ENCODE data around the gene RXFP4. TPM values are rescaled to one million over a fixed set of nuclear protein-coding genes. Genes with fewer than 3 reads are reported as not detected.

Gene RXFP4
- total RNA-seq, 1 experiment from 2014 or later = not detected

DNA sequence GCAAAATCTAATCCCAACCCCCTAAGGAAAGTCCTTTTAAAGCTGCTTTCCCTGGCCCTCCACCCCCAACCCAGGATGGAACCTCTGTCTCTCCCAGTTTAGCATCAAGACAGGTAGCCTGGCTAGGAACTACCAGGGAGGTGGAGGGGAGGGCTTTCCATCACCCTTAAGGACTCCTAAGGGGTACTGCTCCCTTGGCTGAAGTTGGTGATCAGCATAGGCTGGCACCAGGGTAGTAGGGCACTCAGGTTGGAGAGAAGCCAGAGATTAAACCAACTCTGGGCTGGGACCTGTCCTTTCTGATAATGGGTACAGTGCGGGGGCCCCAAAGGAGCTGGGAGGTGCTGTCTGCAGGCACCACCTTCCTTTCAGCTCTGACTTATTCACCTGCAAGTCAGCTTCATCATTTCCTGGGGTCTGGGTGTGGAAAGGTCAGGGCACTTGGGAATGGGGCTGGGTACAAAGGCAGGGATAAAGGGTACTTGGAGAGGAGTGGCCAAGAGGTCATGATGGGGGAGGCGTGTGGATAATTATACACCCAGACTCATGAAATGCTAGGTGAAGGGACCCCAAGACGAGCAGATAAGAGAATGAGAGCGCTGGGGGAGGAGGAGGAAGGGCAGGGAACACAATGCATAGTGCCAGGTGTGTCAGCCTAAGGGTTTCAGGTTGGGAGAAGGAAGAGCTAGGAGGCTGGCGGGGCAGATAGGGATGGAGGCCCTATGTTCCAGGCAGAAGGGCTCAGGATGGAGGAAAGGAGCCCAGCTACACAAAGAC lies 35.7 kb downstream of the RXFP4 start (continued):
- TF ChIP-seq, protein P1, sequence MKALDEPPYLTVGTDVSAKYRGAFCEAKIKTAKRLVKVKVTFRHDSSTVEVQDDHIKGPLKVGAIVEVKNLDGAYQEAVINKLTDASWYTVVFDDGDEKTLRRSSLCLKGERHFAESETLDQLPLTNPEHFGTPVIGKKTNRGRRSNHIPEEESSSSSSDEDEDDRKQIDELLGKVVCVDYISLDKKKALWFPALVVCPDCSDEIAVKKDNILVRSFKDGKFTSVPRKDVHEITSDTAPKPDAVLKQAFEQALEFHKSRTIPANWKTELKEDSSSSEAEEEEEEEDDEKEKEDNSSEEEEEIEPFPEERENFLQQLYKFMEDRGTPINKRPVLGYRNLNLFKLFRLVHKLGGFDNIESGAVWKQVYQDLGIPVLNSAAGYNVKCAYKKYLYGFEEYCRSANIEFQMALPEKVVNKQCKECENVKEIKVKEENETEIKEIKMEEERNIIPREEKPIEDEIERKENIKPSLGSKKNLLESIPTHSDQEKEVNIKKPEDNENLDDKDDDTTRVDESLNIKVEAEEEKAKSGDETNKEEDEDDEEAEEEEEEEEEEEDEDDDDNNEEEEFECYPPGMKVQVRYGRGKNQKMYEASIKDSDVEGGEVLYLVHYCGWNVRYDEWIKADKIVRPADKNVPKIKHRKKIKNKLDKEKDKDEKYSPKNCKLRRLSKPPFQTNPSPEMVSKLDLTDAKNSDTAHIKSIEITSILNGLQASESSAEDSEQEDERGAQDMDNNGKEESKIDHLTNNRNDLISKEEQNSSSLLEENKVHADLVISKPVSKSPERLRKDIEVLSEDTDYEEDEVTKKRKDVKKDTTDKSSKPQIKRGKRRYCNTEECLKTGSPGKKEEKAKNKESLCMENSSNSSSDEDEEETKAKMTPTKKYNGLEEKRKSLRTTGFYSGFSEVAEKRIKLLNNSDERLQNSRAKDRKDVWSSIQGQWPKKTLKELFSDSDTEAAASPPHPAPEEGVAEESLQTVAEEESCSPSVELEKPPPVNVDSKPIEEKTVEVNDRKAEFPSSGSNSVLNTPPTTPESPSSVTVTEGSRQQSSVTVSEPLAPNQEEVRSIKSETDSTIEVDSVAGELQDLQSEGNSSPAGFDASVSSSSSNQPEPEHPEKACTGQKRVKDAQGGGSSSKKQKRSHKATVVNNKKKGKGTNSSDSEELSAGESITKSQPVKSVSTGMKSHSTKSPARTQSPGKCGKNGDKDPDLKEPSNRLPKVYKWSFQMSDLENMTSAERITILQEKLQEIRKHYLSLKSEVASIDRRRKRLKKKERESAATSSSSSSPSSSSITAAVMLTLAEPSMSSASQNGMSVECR (CRISPR knock-in tag; IDR thresholded peaks at IDR 0.05; ENCODE audit: borderline replicate concordance) = no peak
- TF ChIP-seq ELF4 (CRISPR knock-in tag; IDR thresholded peaks at IDR 0.05; ENCODE audit: low read depth) = no peak
- no peak for TF ChIP-seq EMX1 (CRISPR knock-in tag; IDR thresholded peaks at IDR 0.05)
- TF ChIP-seq HMGA2 (CRISPR knock-in tag; IDR thresholded peaks at IDR 0.05) = no peak
- TF ChIP-seq, protein P2, sequence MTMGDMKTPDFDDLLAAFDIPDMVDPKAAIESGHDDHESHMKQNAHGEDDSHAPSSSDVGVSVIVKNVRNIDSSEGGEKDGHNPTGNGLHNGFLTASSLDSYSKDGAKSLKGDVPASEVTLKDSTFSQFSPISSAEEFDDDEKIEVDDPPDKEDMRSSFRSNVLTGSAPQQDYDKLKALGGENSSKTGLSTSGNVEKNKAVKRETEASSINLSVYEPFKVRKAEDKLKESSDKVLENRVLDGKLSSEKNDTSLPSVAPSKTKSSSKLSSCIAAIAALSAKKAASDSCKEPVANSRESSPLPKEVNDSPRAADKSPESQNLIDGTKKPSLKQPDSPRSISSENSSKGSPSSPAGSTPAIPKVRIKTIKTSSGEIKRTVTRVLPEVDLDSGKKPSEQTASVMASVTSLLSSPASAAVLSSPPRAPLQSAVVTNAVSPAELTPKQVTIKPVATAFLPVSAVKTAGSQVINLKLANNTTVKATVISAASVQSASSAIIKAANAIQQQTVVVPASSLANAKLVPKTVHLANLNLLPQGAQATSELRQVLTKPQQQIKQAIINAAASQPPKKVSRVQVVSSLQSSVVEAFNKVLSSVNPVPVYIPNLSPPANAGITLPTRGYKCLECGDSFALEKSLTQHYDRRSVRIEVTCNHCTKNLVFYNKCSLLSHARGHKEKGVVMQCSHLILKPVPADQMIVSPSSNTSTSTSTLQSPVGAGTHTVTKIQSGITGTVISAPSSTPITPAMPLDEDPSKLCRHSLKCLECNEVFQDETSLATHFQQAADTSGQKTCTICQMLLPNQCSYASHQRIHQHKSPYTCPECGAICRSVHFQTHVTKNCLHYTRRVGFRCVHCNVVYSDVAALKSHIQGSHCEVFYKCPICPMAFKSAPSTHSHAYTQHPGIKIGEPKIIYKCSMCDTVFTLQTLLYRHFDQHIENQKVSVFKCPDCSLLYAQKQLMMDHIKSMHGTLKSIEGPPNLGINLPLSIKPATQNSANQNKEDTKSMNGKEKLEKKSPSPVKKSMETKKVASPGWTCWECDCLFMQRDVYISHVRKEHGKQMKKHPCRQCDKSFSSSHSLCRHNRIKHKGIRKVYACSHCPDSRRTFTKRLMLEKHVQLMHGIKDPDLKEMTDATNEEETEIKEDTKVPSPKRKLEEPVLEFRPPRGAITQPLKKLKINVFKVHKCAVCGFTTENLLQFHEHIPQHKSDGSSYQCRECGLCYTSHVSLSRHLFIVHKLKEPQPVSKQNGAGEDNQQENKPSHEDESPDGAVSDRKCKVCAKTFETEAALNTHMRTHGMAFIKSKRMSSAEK (CRISPR knock-in tag; IDR thresholded peaks at IDR 0.05; ENCODE audit: borderline replicate concordance) = no peak
- no peak for TF ChIP-seq CDX4 (CRISPR knock-in tag; IDR thresholded peaks at IDR 0.05; ENCODE audit: borderline replicate concordance)
- no peak for TF ChIP-seq ESRRA (CRISPR knock-in tag; IDR thresholded peaks at IDR 0.05; ENCODE audit: borderline replicate concordance)

- Mint-ChIP-seq H3K4me3 (peak overlapping the region; percentile 95), H3K4me1 (peaks cover 77% of the 10 kb centered on the region), H3K27ac (peak overlapping the region; percentile 92), H3K9me3 (no peaks in the 10 kb centered on the region), H3K36me3 (no peaks in the 10 kb centered on the region; the same call in none of the 2 replicates), H3K27me3 (ENCODE audit: low read depth) (no peaks in the 10 kb centered on the region)
- ChIA-PET CTCF (interaction anchor here (0.6 to 7.2 kb wide), 39 partner anchors 9 to 713 kb away, joined by 3 to 122 read pairs (median 6); partner anchors contain the start of genes KHDC4, LAMTOR2, LMNA and MEX3A), POLR2A (interaction anchor here (0.5 to 4.4 kb wide), 18 partner anchors 10 to 270 kb away, joined by 3 to 40 read pairs (median 4); partner anchors contain the start of genes KHDC4, MEX3A, PAQR6 and RAB25)
- peak; percentile 47 for DNase-seq (ENCODE audit: low spot score)
- 0 out of 2 replicates have a peak, but pooled peaks have one; percentile 8 for TF ChIP-seq SP1 (CRISPR knock-in tag; conservative IDR thresholded peaks at IDR 0.05)
- 0 out of 2 replicates have a peak, but pooled peaks have one; percentile 4 for TF ChIP-seq FOXP1 (CRISPR knock-in tag; IDR thresholded peaks at IDR 0.05; ENCODE audit: borderline replicate concordance)
- TF ChIP-seq NFE2L1 (CRISPR knock-in tag; IDR thresholded peaks at IDR 0.05) = peak; percentile 22; the same call in 1 of the 2 replicates
- no peak for TF ChIP-seq PRRX2 (CRISPR knock-in tag; IDR thresholded peaks at IDR 0.05)
- ATAC-seq = peak; percentile 2; the same call in 1 of the 2 replicates
These were observed 36.4 kb downstream of the RXFP4 start for GRCh38 chr1:155977690-155978324.

Data from WTC11 (cell line).